HCT116 (cell line): ENCODE data around the gene WIPF3. TPM values are rescaled to one million over a fixed set of nuclear protein-coding genes. Genes with fewer than 3 reads are reported as not detected.

ENCODE experiments used
- ATAC-seq: fragments of 200-7000 bp; cut with Tn5 transposase; 2 replicates; pipeline ENCODE4 v1.9.1; 2020; ENCODE audit warnings: mild to moderate bottlenecking, moderate library complexity
- BruUV-seq: library from RNA; stranded (reverse); fragments of 400-500 nt; replicated peaks from 2 replicates; lab custom pipeline; 2021; lab: Mats Ljungman, UMichigan
- CTCF ChIA-PET: fragments of 300-600 bp; sonication (Branson Sonifier 250); formaldehyde crosslinking; loops from one replicate; lab custom pipeline; 2021; ENCODE audit warnings: antibody characterized with exemption; lab: Charles Lee
- POLR2A ChIA-PET: fragments of 300-600, 350-600 bp; sonication (Branson Sonifier 250); formaldehyde crosslinking; loops from one replicate; lab custom pipeline; 2021; ENCODE audit warnings: antibody characterized with exemption; lab: Charles Lee
- RAD21 ChIA-PET, 2 experiments: fragments of 300-600 bp; sonication (Branson Sonifier 250); formaldehyde crosslinking; loops; one replicate each; lab custom pipeline; 2023; ENCODE audit warnings: low total read pairs in 2 of 2; ENCODE audit not compliant: uncharacterized antibody in 2 of 2, unreplicated experiment in 2 of 2, low non-redundant PET in 1 of 2; lab: Charles Lee
- DNase-seq: peaks from one replicate; pipeline ENCODE4 v3.0.0-alpha.2; 2010; ENCODE audit warnings: low read depth, low spot score
- H2AFZ ChIP-seq: fragments of 200-600 bp; shearing (Covaris generic), sonication (generic); 2 replicates; pipeline ENCODE4 v1.6.1; 2017; ENCODE audit warnings: low read depth, mixed run types, mixed read lengths, antibody characterized with exemption, low read length; ENCODE audit not compliant: poor library complexity, severe bottlenecking
- H3K27ac ChIP-seq: 2 replicates; pipeline ENCODE4 v1.5.1; 2012; ENCODE audit warnings: low read depth, low read length
- H3K27me3 ChIP-seq: fragments of 200-600 bp; sonication (generic); 2 replicates; pipeline ENCODE4 v1.6.1; 2016; ENCODE audit warnings: mixed run types, low read length, mixed read lengths; ENCODE audit not compliant: insufficient read depth
- H3K36me3 ChIP-seq, 2 experiments: fragments of 200-500 bp in 1 of 2; fragments of 200-600 bp in 1 of 2; sonication (Bioruptor generic) in 1 of 2; sonication (generic) in 1 of 2; 2 replicates each; pipeline versions ENCODE4 v1.5.1 to v1.6.1; 2014 to 2016; ENCODE audit warnings: low read length in 2 of 2, inconsistent platforms in 1 of 2, mixed read lengths in 1 of 2, mixed run types in 1 of 2; ENCODE audit not compliant: insufficient read depth in 2 of 2, control insufficient read depth in 1 of 2
- H3K4me1 ChIP-seq, 2 experiments: fragments of 200-600 bp in 1 of 2; sonication (generic) in 1 of 2; 2 replicates each; pipeline versions ENCODE4 v1.5.1 to v1.6.1; 2012 to 2017; ENCODE audit warnings: low read length in 2 of 2, inconsistent platforms in 1 of 2, mild to moderate bottlenecking in 1 of 2, mixed read lengths in 1 of 2, mixed run types in 1 of 2, moderate library complexity in 1 of 2; ENCODE audit not compliant: insufficient read depth in 2 of 2, control insufficient read depth in 1 of 2
- H3K4me2 ChIP-seq: fragments of 200-600 bp; sonication (generic); 2 replicates; pipeline ENCODE4 v1.6.1; 2017; ENCODE audit warnings: mixed run types, low read length, mixed read lengths
- H3K4me3 ChIP-seq, 2 experiments: fragments of 200-600 bp in 1 of 2; sonication (generic) in 1 of 2; replicated peaks in 1 of 2; 2 replicates each; pipeline ENCODE4 v1.5.1; 2011 to 2016; ENCODE audit warnings: low read length in 2 of 2, control low read depth in 1 of 2, low read depth in 1 of 2, mild to moderate bottlenecking in 1 of 2, mixed read lengths in 1 of 2, mixed run types in 1 of 2
- H3K79me2 ChIP-seq: fragments of 200-600 bp; sonication (generic); 2 replicates; pipeline ENCODE4 v1.6.1; 2017; ENCODE audit warnings: mild to moderate bottlenecking, mixed run types, low read length, moderate library complexity, mixed read lengths; ENCODE audit not compliant: insufficient read depth
- H3K9ac ChIP-seq: fragments of 200-600 bp; sonication (generic); 2 replicates; pipeline ENCODE4 v1.6.1; 2016; ENCODE audit warnings: low read length, mixed read lengths
- H3K9me2 ChIP-seq: fragments of 200-600 bp; sonication (generic), shearing (Covaris generic); 2 replicates; pipeline ENCODE4 v1.6.1; 2017; ENCODE audit warnings: mixed run types, mild to moderate bottlenecking, moderate library complexity; ENCODE audit not compliant: insufficient read depth
- H3K9me3 ChIP-seq, 2 experiments: fragments of 200-500 bp in 1 of 2; fragments of 200-600 bp in 1 of 2; sonication (Bioruptor generic) in 1 of 2; sonication (generic) in 1 of 2; 2 replicates each; pipeline ENCODE4 v1.6.1; 2014 to 2017; ENCODE audit warnings: low read length in 2 of 2, mixed read lengths in 2 of 2, inconsistent platforms in 1 of 2, low read depth in 1 of 2, mild to moderate bottlenecking in 1 of 2, mixed run types in 1 of 2, moderate library complexity in 1 of 2; ENCODE audit not compliant: control insufficient read depth in 1 of 2, insufficient read depth in 1 of 2
- H4K20me1 ChIP-seq: fragments of 200-600 bp; sonication (generic), shearing (Covaris generic); 2 replicates; pipeline ENCODE4 v1.6.1; 2017; ENCODE audit warnings: mixed run types, mild to moderate bottlenecking, moderate library complexity; ENCODE audit not compliant: insufficient read depth
- CEBPB ChIP-seq: IDR thresholded peaks from 2 replicates; pipeline ENCODE4 v1.6.1; 2012; ENCODE audit warnings: low read depth
- EGR1 ChIP-seq: IDR thresholded peaks from 2 replicates; pipeline ENCODE4 v1.6.1; 2012; ENCODE audit warnings: low read depth
- ELF1 ChIP-seq: IDR thresholded peaks from 2 replicates; pipeline ENCODE4 v1.6.1; 2012; ENCODE audit warnings: low read depth, borderline replicate concordance
- EZH2phosphoT487 ChIP-seq: fragments of 200-600 bp; IDR thresholded peaks from 2 replicates; pipeline ENCODE4 v1.6.1; 2018; ENCODE audit warnings: antibody characterized with exemption, borderline replicate concordance
- FOSL1 ChIP-seq: IDR thresholded peaks from 2 replicates; pipeline ENCODE4 v1.6.1; 2012; ENCODE audit warnings: low read depth
- JUND ChIP-seq: IDR thresholded peaks from 2 replicates; pipeline ENCODE4 v1.6.1; 2012
- POLR2A ChIP-seq: IDR thresholded peaks from 2 replicates; pipeline ENCODE4 v1.7.0; 2011; ENCODE audit warnings: borderline replicate concordance; ENCODE audit not compliant: insufficient read depth, insufficient read length; ENCODE audit errors: extremely low read depth
- POLR2AphosphoS5 ChIP-seq: IDR thresholded peaks from 2 replicates; pipeline ENCODE4 v1.6.1; 2011; ENCODE audit warnings: mild to moderate bottlenecking, low read depth, low read length, moderate library complexity
- RAD21 ChIP-seq: IDR thresholded peaks from 2 replicates; pipeline ENCODE4 v1.6.1; 2012; ENCODE audit warnings: low read depth, mild to moderate bottlenecking
- SIN3A ChIP-seq: IDR thresholded peaks from 2 replicates; pipeline ENCODE4 v1.6.1; 2012; ENCODE audit warnings: low read depth
- SRF ChIP-seq: IDR thresholded peaks from 2 replicates; pipeline ENCODE4 v1.6.1; 2012; ENCODE audit warnings: low read depth
- YY1 ChIP-seq: IDR thresholded peaks from 2 replicates; pipeline ENCODE4 v1.6.1; 2011; ENCODE audit warnings: low read length, low read depth, moderate library complexity, mild to moderate bottlenecking; ENCODE audit not compliant: insufficient replicate concordance; ENCODE audit errors: extremely low read depth
- ZNF274 ChIP-seq: fragments of 200-500 bp; sonication (Bioruptor generic); IDR thresholded peaks from 2 replicates; pipeline ENCODE4 v1.6.1; 2014; ENCODE audit warnings: mild to moderate bottlenecking, low read depth, low read length, inconsistent platforms
- intact Hi-C: fragments of 100-400 bp; cut with micrococcal nuclease; formaldehyde crosslinking; loops from 2 replicates; pipeline ENCODE4 v1.10.0; 2022
- total RNA-seq: library from RNA; stranded (reverse); gene quantifications from one replicate; pipeline ENCODE4 v1.2.1, GENCODE V29; 2021; ENCODE audit not compliant: unreplicated experiment
- TF ChIP-seq, protein P1 (sequence below): IDR thresholded peaks from 2 replicates; pipeline ENCODE4 v1.6.1; 2012
- TF ChIP-seq, protein P2 (sequence below): IDR thresholded peaks from 2 replicates; pipeline ENCODE4 v1.6.1; 2011; ENCODE audit warnings: mild to moderate bottlenecking, low read length, moderate library complexity; ENCODE audit not compliant: insufficient replicate concordance; ENCODE audit errors: extremely low read depth
- TF ChIP-seq, protein P3 (sequence below): IDR thresholded peaks from 2 replicates; pipeline ENCODE4 v1.6.1; 2012; ENCODE audit warnings: low read depth
- TF ChIP-seq, protein P4 (sequence below), 3 experiments: fragments of 200-600 bp in 1 of 3; sonication (generic) in 1 of 3; IDR thresholded peaks in 2 of 3; conservative IDR thresholded peaks in 1 of 3; 2 replicates each; pipeline ENCODE4 v1.5.1; 2012 to 2017; ENCODE audit warnings: low read depth in 2 of 3, low read length in 2 of 3, antibody characterized with exemption in 1 of 3, borderline replicate concordance in 1 of 3, control low read depth in 1 of 3, mild to moderate bottlenecking in 1 of 3, mixed read lengths in 1 of 3, mixed run types in 1 of 3, moderate library complexity in 1 of 3; ENCODE audit not compliant: insufficient read depth in 1 of 3

Gene WIPF3
- total RNA-seq, 1 experiment from 2014 or later = 8.6 TPM

DNA sequence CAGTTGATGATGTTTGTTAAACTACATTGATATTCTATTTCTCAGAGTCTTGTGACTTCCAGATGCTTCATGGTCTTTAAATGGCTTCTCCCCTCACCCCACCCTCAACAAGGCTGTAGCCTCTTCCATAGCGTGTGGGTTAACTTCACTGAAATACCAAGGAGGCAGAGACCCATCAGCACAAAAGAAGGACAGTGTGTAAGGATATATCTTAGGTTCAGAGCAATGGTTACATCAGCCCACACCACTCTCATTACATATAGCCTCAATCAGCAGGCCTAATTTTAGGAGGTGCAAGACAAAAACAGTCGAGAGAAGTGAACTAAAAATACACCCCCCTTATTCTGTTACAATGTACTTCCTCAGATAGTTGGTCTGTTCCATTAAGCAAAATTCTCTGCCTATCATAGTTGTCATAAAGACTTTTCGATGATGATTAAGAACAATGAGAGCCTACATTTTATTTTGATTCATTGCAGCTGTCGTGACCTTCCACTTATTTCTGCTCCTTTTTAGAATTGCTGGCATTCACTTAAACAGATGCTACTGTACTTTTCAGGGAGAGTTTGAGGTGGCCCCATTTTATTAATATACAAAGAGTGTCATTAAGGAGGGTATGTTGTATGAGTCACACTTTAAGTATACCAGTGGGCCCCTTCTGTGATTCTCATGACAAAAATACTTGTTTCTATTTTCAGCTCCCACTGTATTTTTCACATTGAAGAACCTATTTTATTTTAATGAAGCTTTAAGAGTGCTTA, 52.1 kb downstream of the WIPF3 start:
- Histone ChIP-seq H3K9ac (no peak overlapping the region), H3K27me3 (no peaks in the 10 kb centered on the region), H3K4me3 (no peak overlapping the region), H3K79me2 (no peaks in the 10 kb centered on the region), H3K36me3 (no peaks in the 10 kb centered on the region), H2AFZ (no peak overlapping the region), H3K4me1 (peaks cover 5 to 16% of the 10 kb centered on the region in 2 experiments), H3K4me2 (no peak overlapping the region), H3K27ac (no peak overlapping the region), H4K20me1 (no peaks in the 10 kb centered on the region), H3K9me3 (no peaks in the 10 kb centered on the region), H3K9me2 (no peaks in the 10 kb centered on the region)
- ChIA-PET RAD21 (no interaction called here), POLR2A (no interaction called here), CTCF (no interaction called here)
- no TSS peak for BruUV-seq
- no peak for ATAC-seq
- intact Hi-C loops = no loop called here
- TF ChIP-seq, protein P1, sequence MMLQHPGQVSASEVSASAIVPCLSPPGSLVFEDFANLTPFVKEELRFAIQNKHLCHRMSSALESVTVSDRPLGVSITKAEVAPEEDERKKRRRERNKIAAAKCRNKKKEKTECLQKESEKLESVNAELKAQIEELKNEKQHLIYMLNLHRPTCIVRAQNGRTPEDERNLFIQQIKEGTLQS = no peak
- TF ChIP-seq CEBPB (no peak), FOSL1 (no peak), ELF1 (no peak), POLR2AphosphoS5 (no peak), SIN3A (no peak), SRF (no peak), JUND (no peak), EZH2phosphoT487 (no peak), ZNF274 (no peak), EGR1 (no peak), RAD21 (no peak), YY1 (no peak), POLR2A (no peak)
- TF ChIP-seq, protein P2, sequence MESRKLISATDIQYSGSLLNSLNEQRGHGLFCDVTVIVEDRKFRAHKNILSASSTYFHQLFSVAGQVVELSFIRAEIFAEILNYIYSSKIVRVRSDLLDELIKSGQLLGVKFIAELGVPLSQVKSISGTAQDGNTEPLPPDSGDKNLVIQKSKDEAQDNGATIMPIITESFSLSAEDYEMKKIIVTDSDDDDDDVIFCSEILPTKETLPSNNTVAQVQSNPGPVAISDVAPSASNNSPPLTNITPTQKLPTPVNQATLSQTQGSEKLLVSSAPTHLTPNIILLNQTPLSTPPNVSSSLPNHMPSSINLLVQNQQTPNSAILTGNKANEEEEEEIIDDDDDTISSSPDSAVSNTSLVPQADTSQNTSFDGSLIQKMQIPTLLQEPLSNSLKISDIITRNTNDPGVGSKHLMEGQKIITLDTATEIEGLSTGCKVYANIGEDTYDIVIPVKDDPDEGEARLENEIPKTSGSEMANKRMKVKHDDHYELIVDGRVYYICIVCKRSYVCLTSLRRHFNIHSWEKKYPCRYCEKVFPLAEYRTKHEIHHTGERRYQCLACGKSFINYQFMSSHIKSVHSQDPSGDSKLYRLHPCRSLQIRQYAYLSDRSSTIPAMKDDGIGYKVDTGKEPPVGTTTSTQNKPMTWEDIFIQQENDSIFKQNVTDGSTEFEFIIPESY = no peak
- TF ChIP-seq, protein P3, sequence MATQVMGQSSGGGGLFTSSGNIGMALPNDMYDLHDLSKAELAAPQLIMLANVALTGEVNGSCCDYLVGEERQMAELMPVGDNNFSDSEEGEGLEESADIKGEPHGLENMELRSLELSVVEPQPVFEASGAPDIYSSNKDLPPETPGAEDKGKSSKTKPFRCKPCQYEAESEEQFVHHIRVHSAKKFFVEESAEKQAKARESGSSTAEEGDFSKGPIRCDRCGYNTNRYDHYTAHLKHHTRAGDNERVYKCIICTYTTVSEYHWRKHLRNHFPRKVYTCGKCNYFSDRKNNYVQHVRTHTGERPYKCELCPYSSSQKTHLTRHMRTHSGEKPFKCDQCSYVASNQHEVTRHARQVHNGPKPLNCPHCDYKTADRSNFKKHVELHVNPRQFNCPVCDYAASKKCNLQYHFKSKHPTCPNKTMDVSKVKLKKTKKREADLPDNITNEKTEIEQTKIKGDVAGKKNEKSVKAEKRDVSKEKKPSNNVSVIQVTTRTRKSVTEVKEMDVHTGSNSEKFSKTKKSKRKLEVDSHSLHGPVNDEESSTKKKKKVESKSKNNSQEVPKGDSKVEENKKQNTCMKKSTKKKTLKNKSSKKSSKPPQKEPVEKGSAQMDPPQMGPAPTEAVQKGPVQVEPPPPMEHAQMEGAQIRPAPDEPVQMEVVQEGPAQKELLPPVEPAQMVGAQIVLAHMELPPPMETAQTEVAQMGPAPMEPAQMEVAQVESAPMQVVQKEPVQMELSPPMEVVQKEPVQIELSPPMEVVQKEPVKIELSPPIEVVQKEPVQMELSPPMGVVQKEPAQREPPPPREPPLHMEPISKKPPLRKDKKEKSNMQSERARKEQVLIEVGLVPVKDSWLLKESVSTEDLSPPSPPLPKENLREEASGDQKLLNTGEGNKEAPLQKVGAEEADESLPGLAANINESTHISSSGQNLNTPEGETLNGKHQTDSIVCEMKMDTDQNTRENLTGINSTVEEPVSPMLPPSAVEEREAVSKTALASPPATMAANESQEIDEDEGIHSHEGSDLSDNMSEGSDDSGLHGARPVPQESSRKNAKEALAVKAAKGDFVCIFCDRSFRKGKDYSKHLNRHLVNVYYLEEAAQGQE = no peak
- TF ChIP-seq, protein P4, sequence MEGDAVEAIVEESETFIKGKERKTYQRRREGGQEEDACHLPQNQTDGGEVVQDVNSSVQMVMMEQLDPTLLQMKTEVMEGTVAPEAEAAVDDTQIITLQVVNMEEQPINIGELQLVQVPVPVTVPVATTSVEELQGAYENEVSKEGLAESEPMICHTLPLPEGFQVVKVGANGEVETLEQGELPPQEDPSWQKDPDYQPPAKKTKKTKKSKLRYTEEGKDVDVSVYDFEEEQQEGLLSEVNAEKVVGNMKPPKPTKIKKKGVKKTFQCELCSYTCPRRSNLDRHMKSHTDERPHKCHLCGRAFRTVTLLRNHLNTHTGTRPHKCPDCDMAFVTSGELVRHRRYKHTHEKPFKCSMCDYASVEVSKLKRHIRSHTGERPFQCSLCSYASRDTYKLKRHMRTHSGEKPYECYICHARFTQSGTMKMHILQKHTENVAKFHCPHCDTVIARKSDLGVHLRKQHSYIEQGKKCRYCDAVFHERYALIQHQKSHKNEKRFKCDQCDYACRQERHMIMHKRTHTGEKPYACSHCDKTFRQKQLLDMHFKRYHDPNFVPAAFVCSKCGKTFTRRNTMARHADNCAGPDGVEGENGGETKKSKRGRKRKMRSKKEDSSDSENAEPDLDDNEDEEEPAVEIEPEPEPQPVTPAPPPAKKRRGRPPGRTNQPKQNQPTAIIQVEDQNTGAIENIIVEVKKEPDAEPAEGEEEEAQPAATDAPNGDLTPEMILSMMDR (IDR thresholded peaks at IDR 0.05 in 2 of 3, conservative IDR thresholded peaks at IDR 0.05 in 1 of 3; ENCODE audit: borderline replicate concordance in 1 of 3, insufficient read depth in 1 of 3, low read depth in 2 of 3, low read length in 2 of 3) = no peak
- no peak for DNase-seq
